A549 treated with CORT108297 at 1 μM for 4 hours (cell line): ENCODE results near the gene LORICRIN. TPM values are rescaled to one million over a fixed set of nuclear protein-coding genes. Genes with fewer than 3 reads are reported as not detected.

ENCODE experiments used
- total RNA-seq: library from RNA; stranded (reverse); fragments of 200-300 nt; extraction: Qiagen RNA extraction; gene quantifications from 5 replicates; pipeline ENCODE4 v1.2.3, GENCODE V29; 2022

Gene LORICRIN
- not detected in 5 replicates for total RNA-seq

GRCh38 chr1:153259387-153259786 lies at the start of gene LORICRIN:
Gene LORICRIN (plus strand): TSS chr1:153259687. CDS start chr1:153260950, 1,263 bp downstream.

GRCh38 chr1:153217212-153217611 lies 42.3 kb upstream of the LORICRIN start, which contains the start of gene PRR9:
Gene PRR9 (plus strand): TSS chr1:153217584. CDS start chr1:153218145, 561 bp downstream.

Other genes with a start within 250 kb of the LORICRIN start
- gene SPRR1B, start 228.5 kb upstream of the LORICRIN start, total RNA-seq, result not detected in 5 replicates
- gene SPRR2D, start 218.6 kb upstream of the LORICRIN start, total RNA-seq, result 0.21 TPM in 1 of 5 replicates, not detected in the others
- gene SPRR2A, start 202.2 kb upstream of the LORICRIN start, total RNA-seq, result not detected in 5 replicates
- not detected in 5 replicates for gene SPRR2B, start 188.1 kb upstream of the LORICRIN start, total RNA-seq
- not detected in 5 replicates for gene SPRR2E, start 165.2 kb upstream of the LORICRIN start, total RNA-seq
- not detected in 5 replicates for gene SPRR2F, start 146.2 kb upstream of the LORICRIN start, total RNA-seq
- gene SPRR2G, start 108.8 kb upstream of the LORICRIN start, total RNA-seq, result not detected in 5 replicates
- not detected in 5 replicates for gene LELP1, start 56.3 kb upstream of the LORICRIN start, total RNA-seq
- gene PRR9, start 42.1 kb upstream of the LORICRIN start, total RNA-seq, result not detected in 5 replicates
- gene PGLYRP3, start 53.3 kb downstream of the LORICRIN start, total RNA-seq, result not detected in 5 replicates
- not detected in 5 replicates for gene PGLYRP4, start 89.2 kb downstream of the LORICRIN start, total RNA-seq
- 0.36 to 1.1 TPM (median 0.50 TPM) in 5 replicates for gene S100A9, start 98.2 kb downstream of the LORICRIN start, total RNA-seq
- gene S100A12, start 115.9 kb downstream of the LORICRIN start, total RNA-seq, result not detected in 5 replicates
- gene S100A8, start 131.4 kb downstream of the LORICRIN start, total RNA-seq, result not detected in 5 replicates
- gene S100A7A, start 156.8 kb downstream of the LORICRIN start, total RNA-seq, result not detected in 5 replicates
- not detected in 5 replicates for gene S100A7, start 201.0 kb downstream of the LORICRIN start, total RNA-seq